ENCODE results near the gene SLC25A41. TPM values are rescaled to one million over a fixed set of nuclear protein-coding genes. Genes with fewer than 3 reads are reported as not detected.
"Not testable (repeated sequence)": the region's sequence is repeated elsewhere in the genome, so short reads cannot be mapped to it uniquely, and the experiment has no call there.

The SLC25A41 gene
- total RNA-seq, 2 experiments from 2014 or later: 0.52 to 0.60 TPM

DNA sequence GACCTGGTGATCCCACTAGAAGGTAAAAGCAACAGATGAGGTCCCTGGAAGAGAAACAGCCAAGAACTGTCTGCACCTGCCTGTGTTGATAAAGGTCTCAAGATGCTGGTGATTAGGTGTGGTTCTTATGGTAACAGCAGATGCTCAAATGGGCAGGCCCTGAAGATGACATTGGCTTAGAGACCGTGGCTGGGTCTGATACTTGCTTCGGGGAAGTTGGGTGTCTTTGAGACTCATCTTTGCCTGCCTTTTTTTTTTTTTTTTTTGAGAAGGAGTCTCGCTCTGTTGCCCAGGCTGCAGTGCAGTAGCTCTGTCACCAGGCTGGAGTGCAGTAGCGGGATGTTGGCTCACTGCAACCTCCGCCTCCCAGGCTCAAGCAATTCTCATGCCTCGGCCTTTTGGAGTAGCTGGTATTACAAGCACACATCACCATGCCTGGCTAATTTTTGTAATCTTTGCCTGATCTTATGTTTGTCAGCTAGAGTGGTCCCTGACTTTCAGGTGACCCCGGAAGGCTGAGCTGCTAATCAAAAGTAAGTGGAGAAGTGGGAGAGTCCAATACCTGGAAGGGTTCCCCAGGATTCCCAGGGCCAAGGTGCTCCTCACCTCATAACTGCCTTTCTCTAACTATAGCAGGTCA is 18.1 kb upstream of the SLC25A41 start:
- Mint-ChIP-seq H3K4me3 (no peak overlapping the region), H3K36me3 (peaks cover 49% of the 10 kb centered on the region), H3K4me1 (no peaks in the 10 kb centered on the region), H3K27ac (no peak overlapping the region), H3K9me3 (peaks cover 19% of the 10 kb centered on the region), H3K27me3 (no peaks in the 10 kb centered on the region)
- DNase-seq: no peak

DNA sequence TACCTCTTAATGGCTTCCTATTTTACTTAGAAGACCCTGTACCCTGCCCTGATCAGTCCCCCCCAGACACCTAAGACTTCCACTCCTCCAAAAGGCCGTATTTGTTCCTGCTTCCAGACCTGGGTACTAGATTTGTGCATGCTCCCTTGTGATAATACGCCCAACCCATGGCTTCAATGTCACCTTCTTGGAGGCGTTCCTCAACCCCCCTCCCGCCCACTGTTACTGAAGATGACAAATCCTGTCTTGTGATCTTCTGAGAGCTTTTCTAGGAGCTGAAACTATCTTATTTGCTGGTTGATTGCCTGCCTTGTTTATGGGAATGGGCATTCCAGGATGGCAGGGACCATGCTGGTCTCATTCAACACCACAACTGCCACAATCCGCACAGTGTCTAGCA is 16.6 kb upstream of the SLC25A41 start:
- Mint-ChIP-seq H3K9me3 (peaks cover 14% of the 10 kb centered on the region), H3K27ac (no peak overlapping the region), H3K27me3 (no peaks in the 10 kb centered on the region), H3K36me3 (peaks cover 46% of the 10 kb centered on the region), H3K4me1 (no peaks in the 10 kb centered on the region), H3K4me3 (no peak overlapping the region)
- no peak for DNase-seq

DNA sequence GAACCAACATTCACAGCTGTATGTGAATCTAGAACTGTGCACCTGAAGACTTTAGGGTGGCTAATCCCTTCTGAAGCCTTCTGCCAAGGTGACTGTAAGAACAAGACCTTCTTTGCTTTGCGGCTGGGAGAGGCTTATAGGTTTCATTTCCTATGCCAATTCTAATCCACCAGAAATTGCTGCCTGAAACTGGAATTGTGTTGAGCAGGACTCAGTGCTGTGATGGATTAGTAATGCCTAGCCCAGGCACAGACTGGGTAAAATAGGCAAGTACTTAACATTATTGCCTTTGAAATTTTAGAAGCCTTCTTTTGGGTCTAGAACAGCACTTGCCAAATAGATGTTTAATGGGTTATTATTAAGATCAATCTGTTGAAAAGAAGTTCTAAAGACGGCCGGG is 14.5 kb upstream of the SLC25A41 start:
- H3K9me3 Mint-ChIP-seq: no peaks in the 10 kb centered on the region
- H3K27me3 Mint-ChIP-seq: no peaks in the 10 kb centered on the region
- peaks cover 25% of the 10 kb centered on the region for H3K36me3 Mint-ChIP-seq
- H3K4me3 Mint-ChIP-seq: no peak overlapping the region
- H3K27ac Mint-ChIP-seq: no peak overlapping the region
- DNase-seq: no peak
- no peaks in the 10 kb centered on the region for H3K4me1 Mint-ChIP-seq

DNA sequence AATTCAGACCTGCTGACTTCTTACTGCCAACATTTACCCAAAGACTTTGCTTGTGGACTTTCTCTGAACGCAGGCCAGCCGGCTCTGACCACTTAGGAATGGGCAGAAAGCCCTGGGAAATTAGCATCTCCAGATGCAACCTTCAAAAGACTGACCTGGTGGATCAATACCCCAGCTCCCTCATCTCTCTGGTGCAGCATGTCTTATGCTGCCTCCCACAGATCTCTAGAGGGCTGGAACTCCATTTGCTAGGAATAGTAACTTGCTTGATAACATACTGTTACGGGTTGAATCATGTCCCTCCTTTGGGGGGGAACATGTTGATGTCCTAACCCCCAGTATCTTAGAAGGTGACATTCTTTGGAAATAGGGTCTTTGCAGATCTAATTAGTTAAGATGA is 12.9 kb upstream of the SLC25A41 start:
- H3K4me3 Mint-ChIP-seq: no peak overlapping the region
- H3K9me3 Mint-ChIP-seq: no peaks in the 10 kb centered on the region
- H3K36me3 Mint-ChIP-seq: peaks cover 17% of the 10 kb centered on the region
- no peaks in the 10 kb centered on the region for H3K4me1 Mint-ChIP-seq
- no peaks in the 10 kb centered on the region for H3K27me3 Mint-ChIP-seq
- DNase-seq: no peak
- H3K27ac Mint-ChIP-seq: no peak overlapping the region

DNA sequence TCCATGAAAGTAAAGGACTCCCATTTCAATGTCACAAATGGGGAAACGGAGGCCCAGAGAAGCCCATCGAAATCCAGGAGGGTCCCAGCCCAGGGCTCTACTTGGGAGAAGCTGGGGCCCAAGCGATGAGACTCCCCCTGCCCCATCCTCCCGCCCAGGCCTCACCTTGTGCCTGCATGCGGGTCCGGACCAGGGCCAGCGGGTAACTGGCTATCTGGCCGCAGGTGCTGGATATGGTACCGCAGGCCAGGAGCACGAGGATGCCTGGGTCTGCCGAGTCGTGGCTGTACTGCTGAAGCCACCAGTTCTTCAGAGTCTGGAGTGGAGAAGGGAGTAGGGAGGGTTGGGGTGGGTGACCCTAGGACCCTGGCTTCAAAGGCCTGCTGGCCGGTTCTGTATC is 10.4 kb upstream of the SLC25A41 start:
- no peaks in the 10 kb centered on the region for H3K4me1 Mint-ChIP-seq
- no peak overlapping the region for H3K4me3 Mint-ChIP-seq
- no peaks in the 10 kb centered on the region for H3K9me3 Mint-ChIP-seq

DNA sequence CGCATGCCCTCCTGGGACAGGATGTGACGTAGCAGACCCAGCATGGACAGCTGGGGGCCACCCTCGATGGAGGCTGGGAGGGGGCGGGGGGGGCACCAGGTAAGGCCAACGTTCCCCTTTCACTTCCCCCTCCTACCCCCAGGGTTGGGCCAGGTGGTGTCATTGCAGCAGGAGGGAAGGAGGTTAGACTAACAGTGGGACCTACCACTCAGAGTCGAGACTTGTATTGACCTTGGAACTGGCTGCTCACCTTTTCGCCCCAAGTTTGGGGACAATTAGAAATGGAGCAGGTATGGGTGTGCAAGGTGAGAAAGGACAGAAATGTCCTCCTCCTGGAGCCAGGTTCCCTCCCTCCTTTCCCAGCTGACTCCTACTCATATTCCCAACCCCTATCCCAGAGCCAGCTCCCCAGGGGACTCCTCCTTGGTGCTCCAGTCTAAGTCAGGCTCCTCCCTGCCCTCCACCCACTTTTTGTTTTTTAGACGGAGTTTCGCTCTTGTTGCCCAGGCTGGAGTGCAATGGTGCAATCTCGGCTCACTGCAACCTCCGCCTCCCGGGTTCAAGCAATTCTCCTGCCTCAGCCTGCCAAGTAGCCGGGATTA is 8.6 kb upstream of the SLC25A41 start:
- no peak overlapping the region for H3K4me3 Mint-ChIP-seq

More for the DNA sequence above, 10.4 kb upstream of the SLC25A41 start:
- H3K27me3 Mint-ChIP-seq: no peaks in the 10 kb centered on the region
- peaks cover 13% of the 10 kb centered on the region for H3K36me3 Mint-ChIP-seq
- no peak for DNase-seq
- no peak overlapping the region for H3K27ac Mint-ChIP-seq

DNA sequence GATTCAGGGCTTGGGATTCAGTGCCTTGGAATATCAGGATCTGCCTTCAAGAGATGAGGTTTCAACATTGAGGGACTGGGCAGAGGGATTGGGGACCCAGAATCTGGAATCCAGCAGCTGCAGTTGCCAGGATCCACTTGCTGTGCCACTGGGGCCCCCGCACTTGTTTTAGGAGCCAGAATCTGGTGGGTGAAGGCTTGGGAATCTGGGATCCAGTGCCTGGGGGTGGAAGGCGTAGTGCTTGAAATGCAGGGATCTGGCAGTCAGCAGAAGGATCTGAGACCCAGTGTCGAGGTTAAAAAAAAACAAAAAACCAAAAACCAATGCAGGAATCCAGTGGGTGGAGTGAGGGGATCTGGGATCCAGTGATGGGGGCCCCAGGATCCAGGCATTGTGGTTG is 7.3 kb upstream of the SLC25A41 start:
- no peaks in the 10 kb centered on the region for H3K27me3 Mint-ChIP-seq
- peaks cover 7% of the 10 kb centered on the region for H3K36me3 Mint-ChIP-seq
- no peaks in the 10 kb centered on the region for H3K4me1 Mint-ChIP-seq
- no peak for DNase-seq
- no peak overlapping the region for H3K4me3 Mint-ChIP-seq
- H3K9me3 Mint-ChIP-seq: no peaks in the 10 kb centered on the region
- H3K27ac Mint-ChIP-seq: no peak overlapping the region

More for the DNA sequence above, 8.6 kb upstream of the SLC25A41 start:
- DNase-seq: no peak
- Mint-ChIP-seq H3K9me3 (no peaks in the 10 kb centered on the region), H3K27ac (no peak overlapping the region), H3K4me1 (no peaks in the 10 kb centered on the region), H3K27me3 (no peaks in the 10 kb centered on the region), H3K36me3 (peaks cover 13% of the 10 kb centered on the region)

DNA sequence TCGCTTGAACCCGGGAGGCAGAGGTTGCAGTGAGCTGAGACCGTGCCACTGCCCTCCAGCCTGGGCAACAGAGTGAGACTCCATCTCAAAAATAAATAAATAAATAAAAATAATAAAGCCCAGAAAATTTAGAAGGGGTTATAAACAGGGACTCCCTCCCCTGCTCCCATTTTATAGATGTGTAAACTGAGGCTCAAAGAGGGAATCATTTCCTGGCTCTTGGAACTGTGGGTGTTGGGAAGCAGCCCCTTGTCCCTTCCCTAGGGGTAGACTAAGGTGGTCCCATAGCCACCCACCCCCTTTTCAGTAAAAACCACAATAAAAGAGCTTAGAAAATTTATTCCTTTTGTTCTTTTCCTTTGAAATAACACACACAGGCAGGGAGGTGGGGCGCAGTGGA is 6.2 kb upstream of the SLC25A41 start:
- H3K9me3 Mint-ChIP-seq: no peaks in the 10 kb centered on the region
- H3K4me3 Mint-ChIP-seq: no peak overlapping the region
- no peaks in the 10 kb centered on the region for H3K4me1 Mint-ChIP-seq
- no peak overlapping the region for H3K27ac Mint-ChIP-seq
- no peak for DNase-seq
- H3K36me3 Mint-ChIP-seq: no peaks in the 10 kb centered on the region
- no peaks in the 10 kb centered on the region for H3K27me3 Mint-ChIP-seq

DNA sequence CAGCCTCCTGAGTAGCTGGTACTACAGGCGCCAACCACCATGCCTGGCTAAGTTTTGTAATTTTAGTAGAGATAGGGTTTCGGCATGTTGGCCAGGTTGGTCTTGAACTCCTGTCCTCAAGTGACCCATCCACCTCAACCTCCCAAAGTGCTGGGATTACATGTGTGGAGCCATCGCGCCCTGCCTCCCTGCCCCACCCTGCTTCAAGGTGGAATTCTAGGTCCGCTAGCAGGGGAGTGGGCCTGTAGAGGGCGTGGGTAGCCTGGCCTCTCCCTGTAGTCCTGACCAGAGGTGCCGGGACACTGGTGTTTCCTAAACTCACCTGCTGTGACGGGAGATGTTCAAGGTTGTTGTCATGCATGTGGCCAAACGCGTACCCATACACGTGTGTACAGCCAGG is 398 bp downstream of the SLC25A41 start:
- no peaks in the 10 kb centered on the region for H3K27me3 Mint-ChIP-seq
- no peaks in the 10 kb centered on the region for H3K9me3 Mint-ChIP-seq
- DNase-seq: no peak
- no peak overlapping the region for H3K27ac Mint-ChIP-seq
- no peak overlapping the region for H3K4me3 Mint-ChIP-seq
- peaks cover 9% of the 10 kb centered on the region for H3K36me3 Mint-ChIP-seq
- peaks cover 6% of the 10 kb centered on the region for H3K4me1 Mint-ChIP-seq

DNA sequence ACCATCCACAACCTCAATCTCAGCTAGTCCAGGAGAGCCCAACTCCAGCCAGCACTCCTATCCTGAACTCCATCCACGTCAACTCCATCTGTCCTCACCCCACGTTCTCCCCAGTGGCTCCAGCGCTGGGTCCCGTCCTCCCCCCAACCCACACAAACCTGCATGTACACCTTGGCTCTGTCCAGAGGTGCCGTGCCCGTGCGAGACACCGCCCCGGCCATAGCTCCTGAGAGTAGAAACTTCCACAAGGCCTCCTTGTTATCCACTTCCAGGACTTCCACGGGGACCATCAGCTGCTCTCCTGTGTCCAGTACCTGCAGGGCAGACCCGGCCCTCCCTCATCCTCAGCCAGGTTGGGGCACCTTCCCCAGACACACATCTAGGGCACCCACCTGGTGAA is 1.7 kb downstream of the SLC25A41 start:
- H3K27ac Mint-ChIP-seq: no peak overlapping the region
- H3K4me3 Mint-ChIP-seq: no peak overlapping the region
- no peak for DNase-seq
- peaks cover 9% of the 10 kb centered on the region for H3K36me3 Mint-ChIP-seq
- no peaks in the 10 kb centered on the region for H3K27me3 Mint-ChIP-seq
- no peaks in the 10 kb centered on the region for H3K9me3 Mint-ChIP-seq
- H3K4me1 Mint-ChIP-seq: peaks cover 6% of the 10 kb centered on the region

DNA sequence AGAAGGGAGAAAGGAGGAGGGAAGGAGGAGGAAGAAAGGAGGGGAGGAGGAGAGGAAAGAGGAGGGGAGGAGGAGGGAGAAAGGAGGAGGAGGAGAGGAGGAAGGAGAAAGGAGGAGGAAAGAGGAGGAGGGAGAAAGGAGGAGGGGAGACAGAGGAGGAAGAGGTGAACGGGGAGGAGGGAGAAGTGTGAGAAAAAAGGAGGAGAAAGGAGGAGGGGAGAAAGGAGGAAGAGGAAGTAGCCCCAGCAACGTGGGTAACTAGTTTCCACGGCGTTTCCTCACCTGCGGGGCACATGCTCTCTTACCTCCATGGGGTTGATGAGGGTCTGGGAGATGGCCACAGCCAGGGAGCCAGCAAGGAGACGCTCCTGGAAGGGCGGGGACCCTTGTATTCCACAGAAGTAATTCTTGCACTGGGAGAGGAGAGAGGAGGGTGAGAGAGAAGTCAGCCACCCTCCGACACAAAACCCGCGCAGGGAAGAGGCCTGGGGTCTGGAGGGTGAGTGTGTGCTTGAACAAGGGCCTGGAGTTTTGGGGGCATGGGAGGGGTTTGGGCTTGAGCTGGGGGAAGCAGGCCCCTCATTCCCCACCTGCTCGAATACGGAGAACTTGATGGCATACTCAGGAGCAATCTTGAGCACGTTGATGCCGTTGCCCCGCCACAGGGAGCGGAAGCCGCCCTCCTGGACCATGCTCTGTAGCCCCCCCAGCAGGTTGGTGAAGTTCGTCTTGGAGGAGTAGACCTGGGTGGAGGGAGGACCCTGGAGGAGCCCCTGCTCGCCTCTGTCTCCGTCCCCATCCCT is 3.9 kb downstream of the SLC25A41 start:
- no peaks in the 10 kb centered on the region for H3K27me3 Mint-ChIP-seq
- peak overlapping the region; percentile 81 for H3K4me3 Mint-ChIP-seq
- peaks cover 3% of the 10 kb centered on the region for H3K9me3 Mint-ChIP-seq
- H3K4me1 Mint-ChIP-seq: peaks cover 11% of the 10 kb centered on the region
- no peak for DNase-seq
- H3K36me3 Mint-ChIP-seq: peaks cover 14% of the 10 kb centered on the region
- peak overlapping the region; percentile 74 for H3K27ac Mint-ChIP-seq

DNA sequence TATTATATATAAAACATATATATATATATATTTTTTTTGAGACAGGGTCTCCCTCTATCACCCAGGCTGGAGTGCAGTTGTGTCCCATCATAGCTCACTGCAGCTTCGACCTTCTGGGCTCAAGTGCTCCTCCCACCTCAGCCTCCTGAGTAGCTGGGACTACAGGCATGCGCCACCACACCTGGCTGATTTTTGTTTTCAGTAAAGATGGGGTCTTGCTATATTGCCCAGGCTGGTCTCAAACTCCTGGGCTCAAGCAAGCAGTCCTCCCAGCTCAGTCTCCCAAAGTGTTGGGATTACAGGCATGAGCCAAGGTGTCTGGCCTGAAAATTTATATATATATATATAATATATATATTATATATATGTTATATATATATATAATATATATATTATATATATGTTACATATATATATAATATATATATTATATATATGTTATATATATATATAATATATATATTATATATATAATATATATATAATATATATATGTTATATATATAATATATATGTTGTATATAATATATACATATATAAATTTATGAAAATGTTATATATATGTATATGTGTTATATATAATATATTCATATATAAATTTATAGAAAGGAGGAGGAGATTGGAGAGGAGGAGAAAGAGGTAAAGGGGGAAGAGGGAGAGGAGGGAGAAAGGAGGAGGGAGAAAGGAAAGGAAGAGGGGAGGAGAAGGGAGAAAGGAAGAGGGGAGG is 4.7 kb downstream of the SLC25A41 start:
- not testable (repeated sequence) for DNase-seq, H3K4me3 Mint-ChIP-seq, H3K27me3 Mint-ChIP-seq, H3K27ac Mint-ChIP-seq, H3K9me3 Mint-ChIP-seq
- Mint-ChIP-seq H3K4me1 (peaks cover 11% of the 10 kb centered on the region), H3K36me3 (peaks cover 14% of the 10 kb centered on the region)

DNA sequence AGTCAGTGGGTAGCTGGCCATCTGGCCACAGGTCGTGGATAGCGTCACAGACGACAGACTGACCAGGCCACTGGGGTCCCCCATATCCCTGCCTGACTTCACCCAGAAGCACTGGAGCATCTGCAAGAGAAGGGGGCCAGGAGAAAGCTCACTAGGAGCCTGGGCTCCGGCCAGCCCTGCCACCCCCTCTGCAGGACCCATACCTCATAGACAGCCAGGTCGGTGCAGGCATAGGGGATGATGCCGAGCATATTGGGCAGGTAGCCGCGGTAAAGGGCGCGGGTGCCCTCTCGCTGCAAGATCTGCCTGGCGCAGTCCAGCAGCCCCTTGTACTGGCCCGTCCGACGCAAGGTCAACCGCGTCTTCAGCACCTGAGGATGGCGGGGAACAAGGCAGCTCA is 6.4 kb downstream of the SLC25A41 start:
- no peaks in the 10 kb centered on the region for H3K27me3 Mint-ChIP-seq
- H3K27ac Mint-ChIP-seq: no peak overlapping the region
- no peak for DNase-seq
- H3K36me3 Mint-ChIP-seq: peaks cover 30% of the 10 kb centered on the region
- H3K4me1 Mint-ChIP-seq: peaks cover 24% of the 10 kb centered on the region
- peaks cover 3% of the 10 kb centered on the region for H3K9me3 Mint-ChIP-seq
- H3K4me3 Mint-ChIP-seq: no peak overlapping the region

DNA sequence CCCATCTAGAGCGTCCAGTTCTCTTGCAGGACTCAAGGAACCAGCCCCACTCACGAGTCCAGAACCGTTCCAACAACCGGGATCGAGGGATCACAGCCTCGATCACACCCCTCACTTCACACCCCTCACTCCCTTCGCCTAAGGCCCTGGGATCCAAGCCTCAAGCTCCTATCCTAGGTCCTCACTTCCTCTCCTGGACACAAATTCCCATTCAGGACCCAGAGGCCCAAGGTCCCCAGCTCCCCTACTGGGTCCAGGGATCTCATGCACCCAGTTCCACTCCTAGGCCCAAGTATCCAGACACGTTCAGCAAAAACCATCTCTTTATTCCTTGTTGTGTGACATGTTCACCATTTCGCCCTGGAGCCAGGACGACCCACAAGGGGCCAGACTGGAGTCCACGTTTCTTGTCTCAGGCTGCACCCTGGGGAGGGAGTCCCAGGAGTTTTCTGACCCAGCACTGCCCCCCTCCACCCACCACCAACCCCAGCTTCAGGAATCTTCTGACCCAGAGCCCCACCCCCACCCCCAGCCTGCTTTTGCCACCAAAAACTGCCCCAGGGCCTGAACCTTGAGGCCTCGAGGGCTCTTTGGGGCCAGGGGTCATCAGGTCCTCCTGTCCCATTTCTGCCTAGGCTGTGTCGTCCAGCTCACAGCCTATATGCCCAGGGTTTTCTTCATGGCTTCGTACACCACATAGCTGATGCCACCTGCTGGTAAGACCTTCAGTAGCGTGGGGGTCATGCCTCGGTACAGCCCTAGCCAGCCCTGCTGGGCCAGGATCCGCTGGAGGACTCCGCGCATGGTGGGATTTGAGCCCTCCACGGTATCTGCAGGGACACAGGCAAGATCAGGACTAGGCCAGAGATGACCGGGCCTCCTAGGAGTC is 7.6 kb downstream of the SLC25A41 start:
- H3K9me3 Mint-ChIP-seq: peaks cover 3% of the 10 kb centered on the region
- no peak for DNase-seq
- peak overlapping the region; percentile 72 for H3K4me3 Mint-ChIP-seq
- H3K36me3 Mint-ChIP-seq: peaks cover 28% of the 10 kb centered on the region
- H3K27ac Mint-ChIP-seq: peak overlapping the region; percentile 95
- H3K4me1 Mint-ChIP-seq: peaks cover 24% of the 10 kb centered on the region
- no peaks in the 10 kb centered on the region for H3K27me3 Mint-ChIP-seq

Data from activated naive CD8-positive, alpha-beta T cell treated with anti-CD3 and anti-CD28 coated beads for 36 hours (primary cell).